ENCODE data around the gene MAST3.

The MAST3 gene

DNA sequence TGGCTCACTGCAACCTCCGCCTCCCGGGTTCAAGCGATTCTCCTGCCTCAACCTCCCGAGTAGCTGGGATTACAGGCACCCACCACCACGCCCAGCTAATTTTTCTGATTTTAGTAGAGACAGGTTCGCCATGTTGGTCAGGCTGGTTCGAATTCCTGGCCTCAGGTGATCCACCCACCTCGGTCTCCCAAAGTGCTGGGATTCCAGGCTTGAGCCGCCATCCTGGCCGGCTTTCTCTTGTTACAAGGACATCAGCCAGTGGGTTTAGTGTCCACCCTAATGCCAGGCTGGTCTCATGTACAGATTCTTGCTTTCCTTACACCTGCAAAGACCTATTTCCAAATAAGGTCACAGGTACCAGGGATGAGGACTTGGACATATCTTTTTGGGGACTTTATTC lies 62.2 kb downstream of the MAST3 start:
- TF ChIP-seq, protein P1, sequence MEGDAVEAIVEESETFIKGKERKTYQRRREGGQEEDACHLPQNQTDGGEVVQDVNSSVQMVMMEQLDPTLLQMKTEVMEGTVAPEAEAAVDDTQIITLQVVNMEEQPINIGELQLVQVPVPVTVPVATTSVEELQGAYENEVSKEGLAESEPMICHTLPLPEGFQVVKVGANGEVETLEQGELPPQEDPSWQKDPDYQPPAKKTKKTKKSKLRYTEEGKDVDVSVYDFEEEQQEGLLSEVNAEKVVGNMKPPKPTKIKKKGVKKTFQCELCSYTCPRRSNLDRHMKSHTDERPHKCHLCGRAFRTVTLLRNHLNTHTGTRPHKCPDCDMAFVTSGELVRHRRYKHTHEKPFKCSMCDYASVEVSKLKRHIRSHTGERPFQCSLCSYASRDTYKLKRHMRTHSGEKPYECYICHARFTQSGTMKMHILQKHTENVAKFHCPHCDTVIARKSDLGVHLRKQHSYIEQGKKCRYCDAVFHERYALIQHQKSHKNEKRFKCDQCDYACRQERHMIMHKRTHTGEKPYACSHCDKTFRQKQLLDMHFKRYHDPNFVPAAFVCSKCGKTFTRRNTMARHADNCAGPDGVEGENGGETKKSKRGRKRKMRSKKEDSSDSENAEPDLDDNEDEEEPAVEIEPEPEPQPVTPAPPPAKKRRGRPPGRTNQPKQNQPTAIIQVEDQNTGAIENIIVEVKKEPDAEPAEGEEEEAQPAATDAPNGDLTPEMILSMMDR (IDR thresholded peaks at IDR 0.05; ENCODE audit: insufficient read depth, low read length, poor library complexity, severe bottlenecking), result no peak
- no peak for TF ChIP-seq EZH2phosphoT487 (conservative IDR thresholded peaks at IDR 0.05; ENCODE audit: low read length)
- Histone ChIP-seq H3K9me3 (ENCODE audit: insufficient read depth, low read length) (no peaks in the 10 kb centered on the region), H3K27me3 (ENCODE audit: low read length) (no peaks in the 10 kb centered on the region), H3K79me2 (ENCODE audit: insufficient read depth, low read length) (0 out of 2 replicates have a peak, but pooled peaks cover 6% of the 10 kb centered on the region), H4K20me1 (ENCODE audit: low read depth, low read length) (no peaks in the 10 kb centered on the region), H3K36me3 (ENCODE audit: low read length) (no peaks in the 10 kb centered on the region), H3K27ac (ENCODE audit: low read depth, low read length) (no peak overlapping the region), H3K9me2 (replicated peaks; ENCODE audit: insufficient read depth, low read length) (no peaks in the 10 kb centered on the region), H3K4me2 (ENCODE audit: low read depth, low read length, poor library complexity, severe bottlenecking) (no peak overlapping the region), H3K4me3 (ENCODE audit: insufficient read depth, low read length, poor library complexity, severe bottlenecking) (no peak overlapping the region), H3F3A (ENCODE audit: insufficient read depth) (0 out of 2 replicates have a peak, but pooled peaks cover 13% of the 10 kb centered on the region), H2AFZ (ENCODE audit: low read depth, low read length, severe bottlenecking) (no peak overlapping the region), H3K9ac (ENCODE audit: low read length) (no peak overlapping the region)

DNA sequence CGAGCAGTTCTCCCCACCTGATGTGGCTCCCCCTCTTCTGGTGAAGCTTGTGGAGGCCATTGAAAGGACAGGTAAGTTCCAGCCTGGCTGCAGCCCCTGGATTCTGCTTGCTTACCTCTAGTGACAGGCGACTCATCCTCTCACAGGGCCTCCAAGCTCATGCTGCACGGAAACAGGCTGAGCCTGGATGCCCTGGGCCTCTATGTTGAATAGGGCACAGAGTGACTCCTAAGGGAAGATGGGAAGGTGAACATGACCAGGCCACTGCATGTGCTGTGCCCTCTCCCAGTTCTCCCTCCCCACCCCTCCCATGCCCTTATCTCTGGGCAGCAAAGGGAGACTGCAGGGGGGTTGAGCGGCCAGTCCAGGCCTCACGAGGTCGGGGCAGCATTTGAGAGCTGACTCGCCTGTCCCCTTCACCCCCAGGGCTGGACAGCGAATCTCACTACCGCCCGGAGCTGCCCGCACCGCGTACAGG lies 63.0 kb downstream of the MAST3 start:
- no peaks in the 10 kb centered on the region for H4K20me1 ChIP-seq (ENCODE audit: low read depth, low read length)
- no peaks in the 10 kb centered on the region for H3K27me3 ChIP-seq (ENCODE audit: low read length)
- H3K27ac ChIP-seq (ENCODE audit: low read depth, low read length), result peak overlapping the region; percentile 54
- peak overlapping the region; percentile 41 for H3K4me3 ChIP-seq (ENCODE audit: insufficient read depth, low read length, poor library complexity, severe bottlenecking)
- peak overlapping the region; percentile 60 for H3K4me2 ChIP-seq (ENCODE audit: low read depth, low read length, poor library complexity, severe bottlenecking)
- H3K36me3 ChIP-seq (ENCODE audit: low read length), result no peaks in the 10 kb centered on the region
- peak overlapping the region; percentile 67 for H3K9ac ChIP-seq (ENCODE audit: low read length)
- no peaks in the 10 kb centered on the region for H3K9me2 ChIP-seq (replicated peaks; ENCODE audit: insufficient read depth, low read length)
- H3K79me2 ChIP-seq (ENCODE audit: insufficient read depth, low read length), result 0 out of 2 replicates have a peak, but pooled peaks cover 1% of the 10 kb centered on the region
- H3K9me3 ChIP-seq (ENCODE audit: insufficient read depth, low read length), result no peaks in the 10 kb centered on the region
- TF ChIP-seq EZH2phosphoT487 (conservative IDR thresholded peaks at IDR 0.05; ENCODE audit: low read length), result no peak
- TF ChIP-seq, protein P1 (IDR thresholded peaks at IDR 0.05; ENCODE audit: insufficient read depth, low read length, poor library complexity, severe bottlenecking), result no peak
- 0 out of 2 replicates have a peak, but pooled peaks cover 13% of the 10 kb centered on the region for H3F3A ChIP-seq (ENCODE audit: insufficient read depth)
- H2AFZ ChIP-seq (ENCODE audit: low read depth, low read length, severe bottlenecking), result peak overlapping the region; percentile 55

DNA sequence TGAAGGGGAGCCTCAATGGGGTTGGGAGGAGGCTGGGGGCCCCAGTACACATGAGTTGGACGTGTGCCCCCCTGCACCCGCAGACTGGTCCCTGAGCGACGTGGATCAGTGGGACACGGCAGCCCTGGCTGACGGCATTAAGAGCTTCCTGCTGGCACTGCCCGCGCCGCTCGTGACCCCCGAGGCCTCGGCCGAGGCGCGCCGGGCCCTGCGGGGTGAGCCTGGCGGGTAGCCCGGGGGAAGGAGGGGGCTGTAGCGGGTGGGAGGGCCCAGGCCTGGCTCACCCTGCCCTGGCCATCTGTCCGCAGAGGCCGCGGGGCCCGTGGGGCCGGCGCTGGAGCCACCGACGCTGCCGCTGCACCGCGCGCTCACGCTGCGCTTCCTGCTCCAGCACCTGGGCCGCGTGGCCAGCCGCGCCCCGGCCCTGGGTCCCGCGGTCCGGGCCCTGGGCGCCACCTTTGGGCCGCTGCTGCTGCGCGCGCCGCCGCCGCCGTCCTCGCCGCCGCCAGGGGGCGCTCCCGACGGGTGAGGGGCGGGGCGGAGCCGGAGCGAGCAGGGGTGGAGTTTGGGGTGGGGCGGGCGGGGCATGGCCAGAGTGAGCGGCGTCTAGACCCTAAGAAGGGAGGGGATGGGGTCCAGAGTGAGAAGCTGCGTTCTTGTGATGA lies 63.5 kb downstream of the MAST3 start:
- Histone ChIP-seq H3K9me2 (replicated peaks; ENCODE audit: insufficient read depth, low read length) (no peaks in the 10 kb centered on the region), H2AFZ (ENCODE audit: low read depth, low read length, severe bottlenecking) (peak overlapping the region; percentile 55), H3K4me2 (ENCODE audit: low read depth, low read length, poor library complexity, severe bottlenecking) (peak overlapping the region; percentile 60), H3K9me3 (ENCODE audit: insufficient read depth, low read length) (no peaks in the 10 kb centered on the region), H4K20me1 (ENCODE audit: low read depth, low read length) (no peaks in the 10 kb centered on the region), H3K9ac (ENCODE audit: low read length) (peak overlapping the region; percentile 67), H3K79me2 (ENCODE audit: insufficient read depth, low read length) (no peaks in the 10 kb centered on the region), H3K27me3 (ENCODE audit: low read length) (no peaks in the 10 kb centered on the region), H3K36me3 (ENCODE audit: low read length) (no peaks in the 10 kb centered on the region), H3K4me3 (ENCODE audit: insufficient read depth, low read length, poor library complexity, severe bottlenecking) (peak overlapping the region; percentile 41), H3F3A (ENCODE audit: insufficient read depth) (0 out of 2 replicates have a peak, but pooled peaks cover 13% of the 10 kb centered on the region), H3K27ac (ENCODE audit: low read depth, low read length) (peak overlapping the region; percentile 54)
- TF ChIP-seq, protein P1 (IDR thresholded peaks at IDR 0.05; ENCODE audit: insufficient read depth, low read length, poor library complexity, severe bottlenecking), result no peak
- TF ChIP-seq EZH2phosphoT487 (conservative IDR thresholded peaks at IDR 0.05; ENCODE audit: low read length), result no peak

Measured in SU-DHL-6 (cell line).